IPS DF 4.7 (cell line): ENCODE data around the gene DNMT3B.
"Not testable (repeated sequence)": the region's sequence is repeated elsewhere in the genome, so short reads cannot be mapped to it uniquely, and the experiment has no call there.

Source experiments
- DNase-seq: peaks from one replicate; pipeline ENCODE4 v3.0.0-alpha.2; 2013; ENCODE audit warnings: low spot score; ENCODE audit errors: extremely low read depth

The DNMT3B gene

GRCh38 chr20:32762754-32763201, 593 bp downstream of the DNMT3B start:
- DNase-seq, result no peak

- no peak for DNase-seq
These were observed 1.2 kb downstream of the DNMT3B start for GRCh38 chr20:32763202-32764004.

GRCh38 chr20:32764005-32764960, 2.1 kb downstream of the DNMT3B start:
- no peak for DNase-seq

GRCh38 chr20:32765230-32765875, 3.2 kb downstream of the DNMT3B start:
- not testable (repeated sequence) for DNase-seq

- DNase-seq, result no peak
These were observed 5.4 kb downstream of the DNMT3B start for GRCh38 chr20:32767418-32768198.

GRCh38 chr20:32772046-32772445, 9.9 kb downstream of the DNMT3B start:
- no peak for DNase-seq

GRCh38 chr20:32773223-32773622, 11.0 kb downstream of the DNMT3B start:
- DNase-seq, result no peak

GRCh38 chr20:32773855-32774254, 11.7 kb downstream of the DNMT3B start:
- DNase-seq, result no peak

- DNase-seq, result no peak
These were observed 13.3 kb downstream of the DNMT3B start for GRCh38 chr20:32775336-32775991.

GRCh38 chr20:32777177-32777956, 15.2 kb downstream of the DNMT3B start:
- DNase-seq, result no peak

GRCh38 chr20:32779500-32780211, 17.5 kb downstream of the DNMT3B start:
- DNase-seq, result no peak

- no peak for DNase-seq
These were observed 18.1 kb downstream of the DNMT3B start for GRCh38 chr20:32780278-32780677.

GRCh38 chr20:32780749-32781655, 18.8 kb downstream of the DNMT3B start:
- no peak for DNase-seq

GRCh38 chr20:32784369-32785080, 22.3 kb downstream of the DNMT3B start:
- no peak for DNase-seq

- DNase-seq, result no peak
These were observed 24.0 kb downstream of the DNMT3B start for GRCh38 chr20:32786059-32786760.

- no peak for DNase-seq
These were observed 25.0 kb downstream of the DNMT3B start for GRCh38 chr20:32787168-32787567.
